GM21367 (cell line): ENCODE data around the gene SULF2.

ENCODE experiments used
- ATAC-seq: cut with Tn5 transposase; IDR thresholded peaks from one replicate; pipeline ENCODE4 v1.9.1; 2021; ENCODE audit not compliant: unreplicated experiment

SULF2 gene

DNA sequence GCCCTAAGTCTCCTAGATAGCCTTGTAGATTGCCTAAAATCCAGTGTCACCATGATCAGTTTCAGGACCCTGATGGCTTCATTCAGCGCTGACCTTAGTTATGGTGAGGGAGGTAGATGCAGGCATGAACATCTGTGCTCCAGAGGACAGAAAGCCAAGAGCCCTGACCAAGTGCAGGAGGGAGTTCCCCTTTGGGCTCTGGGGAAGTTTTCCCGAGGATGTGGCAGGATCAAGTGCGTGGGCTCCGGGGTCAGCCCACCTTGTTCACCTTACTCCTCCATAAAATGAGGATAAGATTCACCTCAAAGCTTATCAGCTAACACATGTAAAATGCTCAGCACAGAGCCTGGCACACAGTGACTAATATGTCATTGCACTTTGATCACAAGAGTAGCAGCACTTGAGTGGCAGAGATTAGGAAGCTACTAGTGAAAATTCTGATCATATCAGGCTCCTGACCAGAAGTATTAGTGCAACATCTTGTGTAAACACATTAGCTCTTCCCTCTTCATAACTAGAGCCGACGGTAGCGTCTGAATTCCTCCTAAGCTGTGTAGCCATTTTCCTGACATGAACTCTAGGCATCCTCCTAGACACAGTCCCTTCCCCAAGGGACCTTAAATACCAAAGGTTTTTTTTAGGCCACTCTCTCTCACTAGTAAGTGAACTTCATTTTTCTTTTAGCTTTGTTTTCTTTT, 125.2 kb downstream of the SULF2 start:
- ATAC-seq: no peak

DNA sequence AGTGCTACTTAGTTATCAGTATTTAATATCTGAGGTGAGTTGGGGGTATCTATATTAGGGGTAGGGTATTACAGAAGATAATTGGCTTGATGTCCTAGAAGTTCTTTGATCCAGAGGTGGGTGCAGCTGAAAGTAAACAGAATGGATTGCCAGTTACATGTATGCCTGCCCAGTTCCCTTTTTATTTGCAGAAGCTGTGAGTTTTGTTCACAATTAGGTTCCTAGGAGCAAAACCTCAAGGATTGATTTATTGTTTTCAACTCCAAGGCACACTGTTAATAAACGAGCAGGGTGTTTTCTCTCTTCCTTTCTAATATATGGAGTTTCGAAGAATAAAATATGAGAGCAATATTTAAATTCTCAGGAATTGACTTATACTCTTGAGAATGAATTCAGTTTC, 129.0 kb downstream of the SULF2 start:
- ATAC-seq: no peak

DNA sequence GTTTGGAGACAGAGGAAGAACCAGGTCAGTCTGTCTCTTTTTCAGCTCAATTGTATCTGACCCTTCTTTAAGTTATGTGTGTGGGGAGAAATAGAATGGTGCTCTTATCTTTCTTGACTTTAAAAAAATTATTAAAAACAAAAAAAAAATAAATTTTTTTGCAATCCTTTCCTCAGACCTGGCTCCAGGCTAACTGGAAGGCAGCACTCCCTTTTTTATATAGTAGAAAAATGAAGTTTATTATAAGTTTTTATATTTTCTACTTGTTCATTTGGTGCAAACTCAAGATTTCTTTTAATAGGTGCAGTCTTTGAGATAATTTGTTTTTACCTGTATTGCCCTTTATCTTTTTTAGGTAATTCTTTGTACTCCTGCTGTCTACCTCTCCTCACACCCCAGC, 129.6 kb downstream of the SULF2 start:
- ATAC-seq: no peak

DNA sequence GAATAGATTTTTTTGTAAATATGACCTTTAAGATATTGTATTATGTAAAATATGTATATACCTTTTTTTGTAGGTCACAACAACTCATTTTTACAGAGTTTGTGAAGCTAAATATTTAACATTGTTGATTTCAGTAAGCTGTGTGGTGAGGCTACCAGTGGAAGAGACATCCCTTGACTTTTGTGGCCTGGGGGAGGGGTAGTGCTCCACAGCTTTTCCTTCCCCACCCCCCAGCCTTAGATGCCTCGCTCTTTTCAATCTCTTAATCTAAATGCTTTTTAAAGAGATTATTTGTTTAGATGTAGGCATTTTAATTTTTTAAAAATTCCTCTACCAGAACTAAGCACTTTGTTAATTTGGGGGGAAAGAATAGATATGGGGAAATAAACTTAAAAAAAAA, 130.9 kb downstream of the SULF2 start:
- ATAC-seq: no peak

DNA sequence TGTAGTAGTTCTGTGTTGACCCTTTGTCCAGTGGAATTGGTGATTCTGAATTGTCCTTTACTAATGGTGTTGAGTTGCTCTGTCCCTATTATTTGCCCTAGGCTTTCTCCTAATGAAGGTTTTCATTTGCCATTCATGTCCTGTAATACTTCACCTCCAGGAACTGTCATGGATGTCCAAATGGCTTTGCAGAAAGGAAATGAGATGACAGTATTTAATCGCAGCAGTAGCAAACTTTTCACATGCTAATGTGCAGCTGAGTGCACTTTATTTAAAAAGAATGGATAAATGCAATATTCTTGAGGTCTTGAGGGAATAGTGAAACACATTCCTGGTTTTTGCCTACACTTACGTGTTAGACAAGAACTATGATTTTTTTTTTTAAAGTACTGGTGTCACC, 131.4 kb downstream of the SULF2 start:
- ATAC-seq: no peak

DNA sequence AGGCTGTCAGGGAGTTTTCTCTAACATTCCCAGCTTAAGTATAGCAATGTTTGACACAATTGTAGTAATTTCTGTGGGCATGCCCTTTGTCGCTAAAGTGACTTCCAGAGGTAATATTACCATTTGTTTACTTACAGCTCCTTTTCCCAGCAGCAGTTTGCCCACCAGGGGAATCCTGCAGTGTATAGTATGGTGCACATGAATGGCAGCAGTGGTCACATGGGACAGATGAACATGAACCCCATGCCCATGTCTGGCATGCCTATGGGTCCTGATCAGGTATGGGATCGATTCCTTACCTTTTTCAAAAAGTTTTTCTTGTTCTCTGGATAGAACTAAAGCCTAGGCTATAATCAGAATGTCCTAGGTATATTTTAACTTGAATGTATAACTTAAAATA, 132.5 kb downstream of the SULF2 start:
- no peak for ATAC-seq

DNA sequence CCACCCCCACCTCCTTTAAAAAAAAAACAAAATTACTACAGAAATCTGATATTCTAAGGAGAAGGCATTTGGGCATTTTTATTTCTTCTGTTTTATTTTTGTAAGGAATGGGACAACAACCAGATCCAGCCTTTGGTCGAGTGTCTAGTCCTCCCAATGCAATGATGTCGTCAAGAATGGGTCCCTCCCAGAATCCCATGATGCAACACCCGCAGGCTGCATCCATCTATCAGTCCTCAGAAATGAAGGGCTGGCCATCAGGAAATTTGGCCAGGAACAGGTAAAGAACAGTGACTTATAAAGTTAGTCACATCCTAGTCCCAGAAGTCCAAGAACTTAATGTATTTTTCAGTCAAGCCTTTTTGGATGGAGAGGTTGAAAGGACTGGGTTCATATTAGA, 133.0 kb downstream of the SULF2 start:
- no peak for ATAC-seq

DNA sequence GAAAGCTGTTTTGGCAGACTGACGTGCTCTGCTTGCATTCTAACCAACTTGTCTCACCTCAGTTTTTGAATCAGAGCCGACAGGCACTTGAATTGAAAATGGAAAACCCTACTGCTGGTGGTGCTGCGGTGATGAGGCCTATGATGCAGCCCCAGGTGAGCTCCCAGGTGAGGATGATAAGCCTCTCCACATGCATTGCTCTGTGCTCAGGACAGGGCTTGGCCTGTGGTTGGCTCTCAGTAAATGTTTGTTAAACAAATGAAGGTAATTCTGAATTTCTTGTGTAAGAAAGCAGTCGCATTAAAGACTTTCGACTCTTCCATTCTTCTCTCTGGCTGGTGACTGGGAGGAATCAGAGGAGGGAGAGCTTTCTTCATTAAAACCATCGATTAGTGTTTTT, 136.3 kb downstream of the SULF2 start:
- no peak for ATAC-seq

DNA sequence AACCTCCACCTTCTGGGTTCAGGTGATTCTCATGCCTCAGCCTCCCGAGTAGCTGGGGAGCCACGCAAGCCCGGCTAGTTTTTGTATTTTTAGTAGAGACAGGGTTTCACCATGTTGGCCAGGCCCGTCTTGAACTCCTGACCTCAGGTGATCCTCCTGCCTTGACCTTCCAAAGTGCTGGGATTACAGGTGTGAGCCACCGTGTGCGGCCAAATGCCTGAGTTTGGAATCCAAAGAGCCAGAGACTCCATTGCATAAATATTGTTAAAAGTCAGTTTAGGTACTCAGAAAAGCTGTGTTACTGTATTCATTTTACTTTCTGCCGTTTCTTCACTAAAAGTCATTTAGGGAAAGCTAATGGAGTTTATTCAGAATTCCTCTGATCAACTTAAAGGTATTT, 137.3 kb downstream of the SULF2 start:
- no peak for ATAC-seq

DNA sequence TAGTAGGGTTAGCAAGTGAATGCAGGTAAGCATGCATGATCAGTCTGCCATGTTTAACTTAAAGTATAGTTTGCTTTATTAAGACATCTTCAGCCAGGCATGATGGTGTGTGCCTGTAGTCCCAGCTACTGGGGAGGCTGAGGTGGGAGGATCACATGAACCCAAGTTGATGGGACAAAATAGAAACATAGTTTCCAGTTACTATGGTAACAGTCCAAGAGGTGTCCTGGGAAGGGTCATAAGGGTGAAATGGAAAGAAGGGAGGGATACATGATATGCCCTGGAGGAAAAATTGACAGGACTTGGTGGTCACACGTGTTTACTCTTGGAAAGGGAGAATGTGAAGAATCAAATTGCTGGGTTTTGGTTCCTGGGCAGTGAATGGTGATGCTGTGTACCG, 139.6 kb downstream of the SULF2 start:
- ATAC-seq: no peak

DNA sequence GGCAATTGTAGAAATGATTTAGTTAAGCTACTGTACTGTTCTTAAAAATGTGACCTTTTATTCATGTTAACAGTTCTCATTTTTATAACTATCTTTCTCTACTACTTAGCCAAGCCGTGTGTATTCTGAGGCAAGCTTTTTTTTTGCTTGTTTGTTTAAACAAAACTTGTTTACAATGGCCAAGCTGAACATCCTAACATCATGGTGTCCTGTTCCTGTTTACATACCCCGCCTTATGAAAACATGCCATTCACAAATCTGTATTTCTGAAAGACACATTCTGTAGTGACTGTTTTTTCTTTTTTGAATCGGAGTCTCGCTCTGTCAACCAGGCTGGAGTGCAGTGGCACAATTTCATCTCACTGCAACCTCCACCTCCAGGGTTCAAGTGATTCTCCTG, 142.7 kb downstream of the SULF2 start:
- ATAC-seq: no peak

DNA sequence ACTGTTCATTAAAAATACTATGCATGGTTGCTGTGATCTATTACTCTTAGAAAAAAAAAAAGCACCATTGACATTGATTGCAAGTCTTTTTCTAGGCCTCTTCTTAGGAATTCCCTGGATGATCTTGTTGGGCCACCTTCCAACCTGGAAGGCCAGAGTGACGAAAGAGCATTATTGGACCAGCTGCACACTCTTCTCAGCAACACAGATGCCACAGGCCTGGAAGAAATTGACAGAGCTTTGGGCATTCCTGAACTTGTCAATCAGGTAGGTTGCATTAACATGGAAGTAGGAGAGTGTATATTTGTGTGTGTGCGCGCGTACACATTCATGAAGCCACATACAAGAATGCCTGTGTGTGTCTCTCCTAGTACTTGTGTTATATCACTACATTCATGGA, 143.2 kb downstream of the SULF2 start:
- no peak for ATAC-seq

DNA sequence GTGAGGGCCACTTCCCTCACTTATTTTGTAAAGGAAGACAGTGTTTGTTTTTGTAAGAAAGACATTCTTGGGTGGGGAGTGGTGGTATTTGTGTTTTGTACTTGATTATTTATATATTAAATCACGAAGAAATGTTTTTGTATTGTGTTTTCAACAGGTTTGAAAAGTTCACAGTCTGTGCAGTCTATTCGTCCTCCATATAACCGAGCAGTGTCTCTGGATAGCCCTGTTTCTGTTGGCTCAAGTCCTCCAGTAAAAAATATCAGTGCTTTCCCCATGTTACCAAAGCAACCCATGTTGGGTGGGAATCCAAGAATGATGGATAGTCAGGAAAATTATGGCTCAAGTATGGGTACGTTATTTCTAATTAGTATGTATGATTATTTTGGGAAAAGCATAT, 146.4 kb downstream of the SULF2 start:
- no peak for ATAC-seq

DNA sequence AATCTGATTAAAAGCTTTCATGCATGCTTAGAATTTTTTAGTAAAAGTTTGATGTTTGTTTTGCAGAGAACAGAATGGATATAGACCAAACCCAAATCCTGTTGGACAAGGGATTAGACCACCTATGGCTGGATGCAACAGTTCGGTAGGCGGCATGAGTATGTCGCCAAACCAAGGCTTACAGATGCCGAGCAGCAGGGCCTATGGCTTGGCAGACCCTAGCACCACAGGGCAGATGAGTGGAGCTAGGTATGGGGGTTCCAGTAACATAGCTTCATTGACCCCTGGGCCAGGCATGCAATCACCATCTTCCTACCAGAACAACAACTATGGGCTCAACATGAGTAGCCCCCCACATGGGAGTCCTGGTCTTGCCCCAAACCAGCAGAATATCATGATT, 150.0 kb downstream of the SULF2 start:
- no peak for ATAC-seq

DNA sequence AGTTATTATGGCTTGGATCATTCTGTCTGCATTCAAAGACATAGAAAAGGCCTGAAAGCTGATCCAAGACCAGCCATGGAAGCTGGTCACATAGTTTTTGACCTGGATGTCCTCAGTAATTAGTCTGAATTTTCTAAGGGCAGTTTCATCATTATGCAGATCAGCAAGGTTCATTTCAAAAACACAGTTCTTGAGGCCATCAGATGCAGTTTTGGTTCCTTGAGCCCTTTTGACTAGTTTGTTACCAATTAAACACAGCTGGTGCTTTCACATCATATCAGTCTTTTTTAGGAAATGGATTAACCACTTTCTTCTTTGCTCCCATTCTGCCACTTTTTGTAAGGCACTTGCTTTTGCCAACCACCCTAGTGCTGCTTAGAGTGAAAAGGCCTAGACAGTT, 154.2 kb downstream of the SULF2 start:
- ATAC-seq: no peak

DNA sequence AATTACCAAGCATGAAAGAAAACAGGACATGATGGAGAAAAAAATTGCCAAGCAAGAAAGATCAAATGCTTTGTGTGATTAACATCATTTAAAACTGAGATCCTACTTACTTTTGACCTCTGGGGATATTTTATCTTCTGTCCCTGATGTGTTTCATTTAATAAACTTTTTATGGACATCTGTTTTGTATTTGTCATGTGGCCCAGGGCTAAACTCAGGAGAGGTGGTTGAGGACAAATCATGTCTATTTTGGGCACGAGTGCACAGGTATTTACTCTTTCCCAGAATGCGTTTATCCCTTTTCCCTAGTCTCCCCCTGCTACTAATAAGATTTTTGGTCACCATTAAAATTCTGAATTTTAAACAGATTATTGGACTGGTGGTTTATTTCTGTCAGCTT, 155.4 kb downstream of the SULF2 start:
- no peak for ATAC-seq

DNA sequence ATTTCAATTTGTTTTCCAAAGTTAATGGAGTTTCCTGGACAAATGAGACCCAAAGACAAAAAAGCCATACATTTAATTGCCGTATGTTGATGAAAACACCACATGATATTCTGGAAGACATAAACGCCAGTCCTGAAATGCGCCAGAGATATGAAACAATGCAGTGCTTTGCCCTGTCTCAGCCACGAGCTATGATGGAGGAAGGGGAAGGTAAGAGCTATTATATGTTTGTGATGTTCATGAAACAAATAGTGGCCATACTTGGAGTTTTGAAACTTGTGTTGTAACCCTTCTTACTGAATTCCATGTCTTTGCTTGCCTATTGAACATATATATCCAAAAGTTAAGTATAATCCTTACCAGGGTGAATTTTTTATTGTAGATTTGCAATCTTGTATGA, 157.7 kb downstream of the SULF2 start:
- no peak for ATAC-seq

DNA sequence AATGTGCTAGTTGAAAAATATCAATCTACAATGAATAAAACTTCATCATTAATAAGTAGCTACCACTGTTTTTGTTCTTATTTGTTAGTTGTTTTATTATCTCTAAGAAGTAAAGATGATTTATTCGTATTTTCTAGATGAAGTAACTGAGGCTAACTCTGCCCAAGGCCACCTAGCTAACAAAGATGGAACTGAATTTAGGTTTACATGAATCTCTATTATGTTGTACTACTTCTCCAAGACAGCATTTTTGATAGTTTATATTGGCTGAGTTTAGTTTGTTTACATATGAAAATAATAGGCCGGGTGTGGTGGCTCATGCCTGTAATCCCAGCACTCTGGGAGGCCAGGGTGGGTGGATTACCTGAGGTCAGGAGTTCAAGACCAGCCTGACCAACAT, 162.1 kb downstream of the SULF2 start:
- ATAC-seq: no peak

DNA sequence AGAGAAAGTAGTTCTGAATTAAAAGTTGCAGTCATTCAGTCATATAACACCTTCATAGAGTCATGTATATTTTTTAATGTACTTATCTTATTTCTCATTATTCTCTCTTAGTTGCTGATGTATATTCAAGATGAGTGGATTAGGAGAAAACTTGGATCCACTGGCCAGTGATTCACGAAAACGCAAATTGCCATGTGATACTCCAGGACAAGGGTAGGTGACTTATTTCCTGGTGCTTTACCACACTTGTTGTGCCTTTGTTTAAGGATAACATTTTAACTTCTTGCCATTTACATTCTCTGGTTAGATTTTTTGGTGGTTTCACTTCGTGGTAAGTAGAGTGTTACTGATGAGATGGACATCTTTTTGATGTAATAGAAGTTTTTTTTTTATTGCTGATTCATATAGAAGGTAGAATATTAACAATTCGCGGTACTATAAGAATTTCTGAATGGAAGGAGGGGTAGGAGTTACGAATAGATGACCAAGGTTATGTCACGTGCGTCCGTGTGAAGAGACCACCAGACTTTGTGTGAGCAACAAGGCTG, 163.1 kb downstream of the SULF2 start:
- no peak for ATAC-seq

DNA sequence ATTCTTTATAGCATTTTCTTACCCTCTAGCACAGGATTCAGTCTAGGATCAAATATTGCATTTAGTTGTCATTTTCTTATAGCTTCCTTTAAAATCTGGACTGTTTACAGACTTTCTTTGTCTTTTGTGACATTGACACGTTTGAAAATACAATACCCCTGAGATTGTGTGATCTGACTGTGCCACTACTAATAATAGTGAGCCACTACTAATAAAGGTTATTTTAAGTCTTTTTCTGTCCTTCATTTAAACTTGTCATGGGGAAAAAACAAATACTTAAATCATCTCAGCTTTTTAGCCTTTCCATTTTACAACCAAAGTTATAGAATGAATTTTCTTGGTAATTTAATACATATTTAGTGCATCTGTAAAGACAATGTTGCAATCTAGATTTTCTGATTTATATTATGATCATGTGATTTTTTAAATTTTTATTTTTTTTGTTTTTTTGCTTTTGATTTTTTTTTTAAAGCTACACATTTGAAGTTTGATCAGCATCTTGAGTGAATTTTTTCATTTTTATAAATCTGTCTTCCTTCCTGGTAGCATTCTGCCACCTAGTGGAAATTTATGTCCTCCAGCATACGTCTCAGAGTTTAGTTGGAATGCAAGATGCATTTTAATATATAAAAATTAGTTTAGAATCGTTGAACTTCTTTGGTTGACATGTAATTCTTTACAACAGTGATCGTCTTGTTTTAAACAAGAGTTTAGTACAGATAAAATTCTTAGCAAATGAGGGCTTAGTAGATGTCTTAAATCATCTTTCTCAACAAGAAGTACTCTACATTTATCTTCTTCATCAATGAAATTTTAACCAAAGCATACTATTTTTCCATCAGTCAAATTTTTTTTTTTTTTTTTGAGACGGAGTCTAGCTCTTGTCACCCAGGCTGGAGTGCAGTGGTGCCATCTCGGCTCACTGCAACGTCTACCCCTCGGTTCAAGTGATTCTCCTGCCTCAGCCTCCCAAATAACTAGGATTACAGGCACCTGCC, 164.2 kb downstream of the SULF2 start:
- no peak for ATAC-seq

DNA sequence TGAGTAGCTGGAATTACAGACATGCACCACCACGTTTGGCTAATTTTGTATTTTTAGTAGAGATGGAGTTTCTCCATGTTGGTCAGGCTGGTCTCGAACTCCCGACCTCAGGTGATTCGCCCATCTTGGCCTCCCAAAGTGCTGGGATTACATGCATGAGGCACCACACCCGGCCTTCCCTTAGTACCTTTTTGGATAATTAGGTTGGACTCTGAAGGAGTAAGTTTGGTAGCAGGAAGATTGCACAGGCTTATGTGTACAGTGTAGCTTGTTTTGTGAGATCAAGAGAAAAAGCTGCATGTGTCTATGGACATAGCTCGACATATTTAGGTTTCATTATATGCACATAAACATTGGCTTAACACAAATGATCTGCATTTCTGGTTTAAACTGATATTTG, 166.8 kb downstream of the SULF2 start:
- ATAC-seq: no peak

DNA sequence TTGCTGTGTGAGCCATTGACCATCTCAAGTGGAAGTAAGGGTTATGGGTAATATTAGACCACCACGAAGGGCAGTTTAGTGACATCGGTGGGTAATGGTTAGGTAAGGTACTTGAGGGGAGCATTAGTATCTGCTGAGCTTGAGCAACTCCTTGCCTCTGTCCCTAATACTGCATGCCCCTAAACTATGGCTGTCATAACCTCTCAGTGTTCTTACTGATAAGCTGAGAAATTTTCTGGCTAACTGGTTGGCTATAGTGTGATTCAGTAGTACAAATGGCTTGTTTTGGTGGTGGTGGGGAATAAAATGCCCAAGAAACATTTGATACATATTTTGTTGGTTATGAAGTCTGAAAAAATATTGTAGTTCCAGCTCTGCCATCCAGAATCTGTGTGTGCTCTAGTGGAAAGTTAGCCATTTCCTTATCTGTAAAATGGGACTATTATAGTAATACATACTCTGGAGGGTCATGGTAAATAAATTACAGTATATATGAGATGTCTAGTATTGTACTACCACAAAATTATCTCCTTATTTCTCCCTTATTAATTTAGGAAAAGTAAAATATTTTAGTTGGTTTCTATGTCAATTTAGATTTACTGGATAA, 170.5 kb downstream of the SULF2 start:
- ATAC-seq: no peak
